ENCODE results near the gene MAP3K14.

MAP3K14 gene

GRCh38 chr17:45363498-45363897, 46.7 kb upstream of the MAP3K14 start:
- Histone ChIP-seq H3K79me2 (ENCODE audit: insufficient read depth, low read length) (no peaks in the 10 kb centered on the region), H3F3A (ENCODE audit: insufficient read depth) (no peaks in the 10 kb centered on the region), H4K20me1 (ENCODE audit: low read depth, low read length) (no peaks in the 10 kb centered on the region), H3K9ac (ENCODE audit: low read length) (no peak overlapping the region), H3K9me3 (ENCODE audit: insufficient read depth, low read length) (no peaks in the 10 kb centered on the region), H2AFZ (ENCODE audit: low read depth, low read length, severe bottlenecking) (no peak overlapping the region), H3K36me3 (ENCODE audit: low read length) (no peaks in the 10 kb centered on the region), H3K27ac (ENCODE audit: low read depth, low read length) (no peak overlapping the region), H3K9me2 (replicated peaks; ENCODE audit: insufficient read depth, low read length) (no peaks in the 10 kb centered on the region), H3K4me3 (ENCODE audit: insufficient read depth, low read length, poor library complexity, severe bottlenecking) (no peak overlapping the region), H3K27me3 (ENCODE audit: low read length) (no peaks in the 10 kb centered on the region), H3K4me2 (ENCODE audit: low read depth, low read length, poor library complexity, severe bottlenecking) (no peak overlapping the region)
- no peak for TF ChIP-seq EZH2phosphoT487 (conservative IDR thresholded peaks at IDR 0.05; ENCODE audit: low read length)
- no peak for TF ChIP-seq CTCF (IDR thresholded peaks at IDR 0.05; ENCODE audit: insufficient read depth, low read length, poor library complexity, severe bottlenecking)

- no peak for TF ChIP-seq EZH2phosphoT487 (conservative IDR thresholded peaks at IDR 0.05; ENCODE audit: low read length)
- TF ChIP-seq CTCF (IDR thresholded peaks at IDR 0.05; ENCODE audit: insufficient read depth, low read length, poor library complexity, severe bottlenecking): no peak
- H3K27me3 ChIP-seq (ENCODE audit: low read length): no peaks in the 10 kb centered on the region
These were observed 45.2 kb upstream of the MAP3K14 start for GRCh38 chr17:45361976-45362375.

GRCh38 chr17:45361451-45361850, 44.6 kb upstream of the MAP3K14 start:
- H3K36me3 ChIP-seq (ENCODE audit: low read length): no peaks in the 10 kb centered on the region
- no peaks in the 10 kb centered on the region for H3K79me2 ChIP-seq (ENCODE audit: insufficient read depth, low read length)
- no peaks in the 10 kb centered on the region for H3K9me3 ChIP-seq (ENCODE audit: insufficient read depth, low read length)
- TF ChIP-seq EZH2phosphoT487 (conservative IDR thresholded peaks at IDR 0.05; ENCODE audit: low read length) (no peak), CTCF (IDR thresholded peaks at IDR 0.05; ENCODE audit: insufficient read depth, low read length, poor library complexity, severe bottlenecking) (no peak)
- no peaks in the 10 kb centered on the region for H3K9me2 ChIP-seq (replicated peaks; ENCODE audit: insufficient read depth, low read length)
- H3K27ac ChIP-seq (ENCODE audit: low read depth, low read length): no peak overlapping the region
- H3F3A ChIP-seq (ENCODE audit: insufficient read depth): no peaks in the 10 kb centered on the region
- no peaks in the 10 kb centered on the region for H3K27me3 ChIP-seq (ENCODE audit: low read length)
- no peak overlapping the region for H2AFZ ChIP-seq (ENCODE audit: low read depth, low read length, severe bottlenecking)
- H3K9ac ChIP-seq (ENCODE audit: low read length): no peak overlapping the region
- H3K4me3 ChIP-seq (ENCODE audit: insufficient read depth, low read length, poor library complexity, severe bottlenecking): no peak overlapping the region
- no peaks in the 10 kb centered on the region for H4K20me1 ChIP-seq (ENCODE audit: low read depth, low read length)
- no peak overlapping the region for H3K4me2 ChIP-seq (ENCODE audit: low read depth, low read length, poor library complexity, severe bottlenecking)

More at GRCh38 chr17:45361976-45362375, 45.2 kb upstream of the MAP3K14 start:
- no peaks in the 10 kb centered on the region for H3K9me3 ChIP-seq (ENCODE audit: insufficient read depth, low read length)
- no peak overlapping the region for H3K4me2 ChIP-seq (ENCODE audit: low read depth, low read length, poor library complexity, severe bottlenecking)
- H3K36me3 ChIP-seq (ENCODE audit: low read length): no peaks in the 10 kb centered on the region
- no peaks in the 10 kb centered on the region for H4K20me1 ChIP-seq (ENCODE audit: low read depth, low read length)
- H3K9ac ChIP-seq (ENCODE audit: low read length): no peak overlapping the region
- no peak overlapping the region for H3K27ac ChIP-seq (ENCODE audit: low read depth, low read length)
- H3F3A ChIP-seq (ENCODE audit: insufficient read depth): no peaks in the 10 kb centered on the region
- no peaks in the 10 kb centered on the region for H3K9me2 ChIP-seq (replicated peaks; ENCODE audit: insufficient read depth, low read length)
- no peak overlapping the region for H2AFZ ChIP-seq (ENCODE audit: low read depth, low read length, severe bottlenecking)
- no peaks in the 10 kb centered on the region for H3K79me2 ChIP-seq (ENCODE audit: insufficient read depth, low read length)
- no peak overlapping the region for H3K4me3 ChIP-seq (ENCODE audit: insufficient read depth, low read length, poor library complexity, severe bottlenecking)
